ENCODE data around the gene MAPT. TPM values are rescaled to one million over a fixed set of nuclear protein-coding genes. Genes with fewer than 3 reads are reported as not detected.

Gene MAPT
- total RNA-seq, 1 donor from 2014 or later: 5.1 TPM

- Histone ChIP-seq H3K4me3 (no peak overlapping the region), H3K4me1 (no peaks in the 10 kb centered on the region), H3K9me3 (no peaks in the 10 kb centered on the region), H3K27me3 (peaks cover 7% of the 10 kb centered on the region), H3K36me3 (no peaks in the 10 kb centered on the region), H3K27ac (no peak overlapping the region)
- DNase-seq (no peak), ATAC-seq (no peak)
- TF ChIP-seq, protein P1, sequence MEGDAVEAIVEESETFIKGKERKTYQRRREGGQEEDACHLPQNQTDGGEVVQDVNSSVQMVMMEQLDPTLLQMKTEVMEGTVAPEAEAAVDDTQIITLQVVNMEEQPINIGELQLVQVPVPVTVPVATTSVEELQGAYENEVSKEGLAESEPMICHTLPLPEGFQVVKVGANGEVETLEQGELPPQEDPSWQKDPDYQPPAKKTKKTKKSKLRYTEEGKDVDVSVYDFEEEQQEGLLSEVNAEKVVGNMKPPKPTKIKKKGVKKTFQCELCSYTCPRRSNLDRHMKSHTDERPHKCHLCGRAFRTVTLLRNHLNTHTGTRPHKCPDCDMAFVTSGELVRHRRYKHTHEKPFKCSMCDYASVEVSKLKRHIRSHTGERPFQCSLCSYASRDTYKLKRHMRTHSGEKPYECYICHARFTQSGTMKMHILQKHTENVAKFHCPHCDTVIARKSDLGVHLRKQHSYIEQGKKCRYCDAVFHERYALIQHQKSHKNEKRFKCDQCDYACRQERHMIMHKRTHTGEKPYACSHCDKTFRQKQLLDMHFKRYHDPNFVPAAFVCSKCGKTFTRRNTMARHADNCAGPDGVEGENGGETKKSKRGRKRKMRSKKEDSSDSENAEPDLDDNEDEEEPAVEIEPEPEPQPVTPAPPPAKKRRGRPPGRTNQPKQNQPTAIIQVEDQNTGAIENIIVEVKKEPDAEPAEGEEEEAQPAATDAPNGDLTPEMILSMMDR (IDR thresholded peaks at IDR 0.05): no peak
- intact Hi-C loops (cut with DNase I): no loop called here
These were observed 30.3 kb upstream of the MAPT start for GRCh38 chr17:45863857-45864654.

- H3K4me3 ChIP-seq: no peak overlapping the region
- TF ChIP-seq, protein P1 (IDR thresholded peaks at IDR 0.05): no peak
These were observed 27.2 kb upstream of the MAPT start for GRCh38 chr17:45867171-45867570.

DNA sequence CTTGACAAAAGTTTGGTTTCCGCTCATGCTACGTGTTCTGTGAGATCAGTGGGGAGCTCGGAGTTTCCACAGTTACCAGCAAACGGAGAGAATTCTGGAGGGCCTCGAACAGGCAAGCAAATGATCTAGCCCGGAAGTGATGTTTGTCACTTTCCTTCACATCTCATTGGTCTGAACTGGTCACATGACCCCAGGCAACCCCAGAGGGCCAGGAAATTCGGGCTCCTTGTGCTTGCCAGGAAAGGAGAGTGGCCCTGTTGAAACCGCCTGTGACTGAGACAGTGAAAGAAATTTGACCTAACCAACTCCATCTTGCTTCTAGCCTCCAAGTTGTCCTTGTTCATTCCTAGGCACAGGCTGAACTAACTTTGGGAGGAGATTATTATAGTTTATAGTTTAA lies 26.7 kb upstream of the MAPT start:
- ATAC-seq (no peak), DNase-seq (no peak)
- Histone ChIP-seq H3K4me1 (no peaks in the 10 kb centered on the region), H3K4me3 (no peak overlapping the region), H3K36me3 (no peaks in the 10 kb centered on the region), H3K27ac (no peak overlapping the region), H3K9me3 (no peaks in the 10 kb centered on the region), H3K27me3 (peaks cover 7% of the 10 kb centered on the region)
- intact Hi-C loops (cut with DNase I): no loop called here
- TF ChIP-seq, protein P1 (IDR thresholded peaks at IDR 0.05): no peak

More at GRCh38 chr17:45867171-45867570, 27.2 kb upstream of the MAPT start:
- Histone ChIP-seq H3K4me1 (no peaks in the 10 kb centered on the region), H3K9me3 (no peaks in the 10 kb centered on the region), H3K27me3 (peaks cover 7% of the 10 kb centered on the region), H3K27ac (no peak overlapping the region), H3K36me3 (no peaks in the 10 kb centered on the region)
- no peak for ATAC-seq
- no peak for DNase-seq
- intact Hi-C loops (cut with DNase I): no loop called here

DNA sequence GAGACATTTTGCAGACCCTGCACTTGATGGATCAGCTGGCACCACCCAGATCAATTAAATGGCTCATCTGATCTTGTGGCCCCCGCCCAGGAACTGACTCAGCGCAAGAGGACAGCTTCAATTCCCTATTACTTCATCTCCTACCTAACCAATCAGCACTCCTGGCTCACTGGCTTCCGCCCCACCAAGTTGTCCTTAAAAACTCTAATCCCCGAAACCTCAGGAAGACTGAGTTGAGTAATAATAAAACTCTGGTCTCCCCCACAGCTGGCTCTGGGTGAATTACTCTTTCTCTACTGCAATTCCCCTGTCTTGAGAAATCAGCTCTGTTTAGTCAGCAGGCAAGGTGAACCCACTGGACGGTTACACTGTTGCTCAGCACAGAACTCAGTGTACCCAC lies 26.1 kb upstream of the MAPT start:
- H3K27me3 ChIP-seq: peaks cover 12% of the 10 kb centered on the region
- TF ChIP-seq, protein P1 (IDR thresholded peaks at IDR 0.05): no peak
- no peaks in the 10 kb centered on the region for H3K9me3 ChIP-seq
- ATAC-seq (no peak), DNase-seq (no peak)
- no peaks in the 10 kb centered on the region for H3K4me1 ChIP-seq
- H3K27ac ChIP-seq: no peak overlapping the region
- intact Hi-C loops (cut with DNase I): no loop called here
- no peak overlapping the region for H3K4me3 ChIP-seq
- H3K36me3 ChIP-seq: no peaks in the 10 kb centered on the region

DNA sequence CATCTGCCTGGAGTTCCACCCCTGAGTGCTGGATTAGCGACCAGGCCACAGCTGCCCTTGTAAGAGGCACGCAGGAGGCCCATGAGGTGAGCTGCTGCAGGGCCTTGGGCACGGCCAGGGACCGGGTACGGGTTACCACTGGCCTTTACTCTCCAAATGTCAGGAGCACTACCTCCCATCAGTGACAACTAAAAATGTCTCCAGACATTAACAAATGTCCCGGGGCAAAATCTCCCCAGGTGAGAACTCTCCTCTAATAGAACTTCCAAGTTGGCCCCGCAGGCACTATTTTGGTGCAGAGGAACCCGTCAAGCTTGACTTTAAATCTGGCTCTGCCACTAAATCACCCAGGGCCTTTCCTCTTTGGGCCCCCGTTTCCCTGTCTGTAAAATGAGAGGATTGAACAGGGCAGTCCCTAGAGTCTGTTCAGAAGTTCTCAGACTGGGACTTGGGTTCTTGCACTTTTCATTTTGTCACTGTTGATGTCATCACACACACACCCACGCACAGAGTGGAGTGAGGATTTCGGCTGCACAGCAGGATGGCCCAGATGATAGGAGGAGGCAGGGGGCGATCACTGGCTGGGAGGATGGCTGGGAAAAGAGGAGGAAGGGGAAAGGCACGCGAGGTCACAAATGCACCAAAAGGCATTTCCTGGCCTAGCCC lies 24.5 kb upstream of the MAPT start:
- H3K36me3 ChIP-seq: no peaks in the 10 kb centered on the region
- H3K27me3 ChIP-seq: peaks cover 18% of the 10 kb centered on the region
- no peaks in the 10 kb centered on the region for H3K4me1 ChIP-seq
- DNase-seq (no peak), ATAC-seq (no peak)
- H3K9me3 ChIP-seq: no peaks in the 10 kb centered on the region
- TF ChIP-seq, protein P1 (IDR thresholded peaks at IDR 0.05): no peak
- no peak overlapping the region for H3K27ac ChIP-seq
- intact Hi-C loops (cut with DNase I): no loop called here
- no peak overlapping the region for H3K4me3 ChIP-seq
